Measurements from ENCODE around the gene SEMA5A.

- TF ChIP-seq CTCF (IDR thresholded peaks at IDR 0.05; ENCODE audit: poor library complexity, severe bottlenecking): no peak
- TF ChIP-seq POLR2AphosphoS5 (IDR thresholded peaks at IDR 0.05): no peak
- no peak for TF ChIP-seq SMC3 (conservative IDR thresholded peaks at IDR 0.05; ENCODE audit: poor library complexity)
- TF ChIP-seq TAF1 (IDR thresholded peaks at IDR 0.05; ENCODE audit: low read depth): no peak
- TF ChIP-seq EP300 (conservative IDR thresholded peaks at IDR 0.05; ENCODE audit: poor library complexity, severe bottlenecking): no peak
- TF ChIP-seq REST (IDR thresholded peaks at IDR 0.05; ENCODE audit: borderline replicate concordance): no peak
Measured at GRCh38 chr5:9165546-9165945, 380.3 kb downstream of the SEMA5A start.
